CD4-positive, alpha-beta T cell (primary cell): Measurements from ENCODE around the gene FOXJ3. TPM values are rescaled to one million over a fixed set of nuclear protein-coding genes. Genes with fewer than 3 reads are reported as not detected.

Experiments
- ATAC-seq: fragments of 200-7000 bp; cut with Tn5 transposase; one replicate; pipeline ENCODE4 v1.10.0; 2022; ENCODE audit warnings: mild to moderate bottlenecking; ENCODE audit not compliant: poor library complexity
- CTCF ChIA-PET: fragments of 350-600 bp; sonication (Branson Sonifier 250); formaldehyde crosslinking; loops from one replicate; lab custom pipeline; 2021; ENCODE audit warnings: antibody characterized with exemption, inconsistent platforms; lab: Charles Lee
- POLR2A ChIA-PET: fragments of 350-600 bp; sonication (Branson Sonifier 250); formaldehyde crosslinking; loops from one replicate; lab custom pipeline; 2021; ENCODE audit warnings: antibody characterized with exemption, inconsistent platforms; lab: Charles Lee
- DNase-seq, 14 experiments: peaks; one replicate each; pipeline ENCODE4 v3.0.0-alpha.2; 2013 to 2020; ENCODE audit warnings: mixed read lengths in 2 of 14
- H3K27ac ChIP-seq, 2 donors: one replicate each; pipeline versions ENCODE4 v1.5.1 to v1.7.0; 2013; ENCODE audit warnings: low read length in 2 of 2, low read depth in 1 of 2, mild to moderate bottlenecking in 1 of 2
- H3K27me3 ChIP-seq, 2 experiments: 1 replicate in 1 of 2; 2 replicates in 1 of 2; pipeline versions ENCODE4 v1.6.1 to v1.7.0; 2013; ENCODE audit warnings: low read length in 2 of 2, control low read depth in 1 of 2, mild to moderate bottlenecking in 1 of 2, moderate library complexity in 1 of 2; ENCODE audit not compliant: insufficient read depth in 2 of 2, control insufficient read depth in 1 of 2
- H3K36me3 ChIP-seq: one replicate; pipeline ENCODE4 v1.6.1; 2013; ENCODE audit warnings: low read length, control low read depth; ENCODE audit not compliant: insufficient read depth
- H3K4me1 ChIP-seq: one replicate; pipeline ENCODE4 v1.6.1; 2013; ENCODE audit warnings: low read length, control low read depth; ENCODE audit not compliant: insufficient read depth
- H3K4me3 ChIP-seq: one replicate; pipeline ENCODE4 v1.5.1; 2013; ENCODE audit warnings: mild to moderate bottlenecking, low read length, moderate library complexity
- H3K9me3 ChIP-seq, 2 experiments: 1 replicate in 1 of 2; 2 replicates in 1 of 2; pipeline versions ENCODE4 v1.6.1 to v1.7.0; 2013; ENCODE audit warnings: low read length in 2 of 2, mild to moderate bottlenecking in 2 of 2, control low read depth in 1 of 2, moderate library complexity in 1 of 2; ENCODE audit not compliant: control insufficient read depth in 1 of 2, insufficient read depth in 1 of 2
- H3K27ac Mint-ChIP-seq: one replicate; pipeline ENCODE4 v1.8.0; 2020; ENCODE audit warnings: mixed read lengths
- H3K27me3 Mint-ChIP-seq: one replicate; pipeline ENCODE4 v1.8.0; 2021; ENCODE audit warnings: mixed read lengths
- H3K36me3 Mint-ChIP-seq: one replicate; pipeline ENCODE4 v1.8.0; 2021; ENCODE audit warnings: low read depth, mixed read lengths
- H3K4me1 Mint-ChIP-seq: one replicate; pipeline ENCODE4 v1.8.0; 2021; ENCODE audit warnings: low read depth, mixed read lengths
- H3K4me3 Mint-ChIP-seq: one replicate; pipeline ENCODE4 v1.8.0; 2020; ENCODE audit warnings: mild to moderate bottlenecking, mixed read lengths
- H3K9me3 Mint-ChIP-seq: one replicate; pipeline ENCODE4 v1.8.0; 2020; ENCODE audit warnings: mixed read lengths
- CTCF ChIP-seq: fragments of 200-600 bp; IDR thresholded peaks from one replicate; pipeline ENCODE4 v1.8.0; 2022; ENCODE audit warnings: antibody characterized with exemption, mild to moderate bottlenecking
- intact Hi-C, 2 experiments: fragments of 100-400 bp; cut with DNase I in 1 of 2; cut with micrococcal nuclease in 1 of 2; formaldehyde crosslinking; loops; one replicate each; pipeline versions ENCODE4 v1.15.1 to v1.9.0; 2023 to 2025; cut with DNase I, micrococcal nuclease
- total RNA-seq, 174 experiments: library from RNA in 2 of 174; stranded (reverse) in 2 of 174; gene quantifications; one replicate each; pipeline ENCODE4 v1.2.3 and lab custom pipeline; 2021 to 2026

Gene FOXJ3
- total RNA-seq, 2 experiments from 2014 or later, result 73.1 to 74.9 TPM

GRCh38 chr1:42221456-42221855, 113.6 kb downstream of the FOXJ3 start:
- Histone ChIP-seq H3K9me3 (no peaks in the 10 kb centered on the region), H3K4me3 (no peak overlapping the region), H3K4me1 (no peaks in the 10 kb centered on the region), H3K36me3 (peaks cover 8% of the 10 kb centered on the region), H3K27me3 (no peaks in the 10 kb centered on the region), H3K27ac (no peak overlapping the region)
- no peak overlapping the region for H3K4me3 Mint-ChIP-seq
- H3K27me3 Mint-ChIP-seq, result no peaks in the 10 kb centered on the region
- H3K36me3 Mint-ChIP-seq, result peaks cover 71% of the 10 kb centered on the region
- no peak overlapping the region for H3K27ac Mint-ChIP-seq
- ChIA-PET CTCF (no interaction called here), POLR2A (no interaction called here)
- no peak for DNase-seq
- no peak for TF ChIP-seq CTCF
- intact Hi-C loops, result no loop called here
- no peaks in the 10 kb centered on the region for H3K9me3 Mint-ChIP-seq
- ATAC-seq, result no peak
- peaks cover 62% of the 10 kb centered on the region for H3K4me1 Mint-ChIP-seq

GRCh38 chr1:42219627-42220026, 115.4 kb downstream of the FOXJ3 start:
- no peak for TF ChIP-seq CTCF
- H3K36me3 ChIP-seq, result peaks cover 16% of the 10 kb centered on the region
- H3K9me3 ChIP-seq, result peaks cover 4 to 5% of the 10 kb centered on the region in 2 experiments
- no peaks in the 10 kb centered on the region for H3K4me1 ChIP-seq
- H3K4me3 ChIP-seq, result no peak overlapping the region
- POLR2A ChIA-PET, result no interaction called here
- H3K4me1 Mint-ChIP-seq, result peaks cover 57% of the 10 kb centered on the region
- H3K4me3 Mint-ChIP-seq, result no peak overlapping the region
- ATAC-seq, result no peak
- H3K36me3 Mint-ChIP-seq, result peaks cover 84% of the 10 kb centered on the region
- H3K27ac ChIP-seq, result no peak overlapping the region
- intact Hi-C loops, result no loop called here
- no peaks in the 10 kb centered on the region for H3K27me3 ChIP-seq
- peaks cover 2% of the 10 kb centered on the region for H3K9me3 Mint-ChIP-seq
- H3K27me3 Mint-ChIP-seq, result no peaks in the 10 kb centered on the region
- peak overlapping the region; percentile 19 for H3K27ac Mint-ChIP-seq
- CTCF ChIA-PET, result no interaction called here
- no peak for DNase-seq

GRCh38 chr1:42214447-42214871, 120.6 kb downstream of the FOXJ3 start:
- Mint-ChIP-seq H3K27me3 (no peaks in the 10 kb centered on the region), H3K9me3 (peaks cover 9% of the 10 kb centered on the region), H3K4me3 (no peak overlapping the region), H3K27ac (no peak overlapping the region), H3K4me1 (peaks cover 24% of the 10 kb centered on the region), H3K36me3 (peaks cover 90% of the 10 kb centered on the region)
- no peak for DNase-seq
- Histone ChIP-seq H3K36me3 (peaks cover 30% of the 10 kb centered on the region), H3K4me3 (no peak overlapping the region), H3K9me3 (peaks cover 11 to 16% of the 10 kb centered on the region in 2 experiments), H3K27ac (no peak overlapping the region), H3K4me1 (peaks cover 18% of the 10 kb centered on the region), H3K27me3 (no peaks in the 10 kb centered on the region)
- intact Hi-C loops, result no loop called here
- no peak for ATAC-seq
- no peak for TF ChIP-seq CTCF
- CTCF ChIA-PET, result interaction anchor here (1.2 to 1.6 kb wide), 3 partner anchors 11 to 49 kb away, joined by 3 to 8 read pairs (median 5); no protein-coding TSS in a partner anchor
- POLR2A ChIA-PET, result no interaction called here
